ENCODE results near the gene CLDND2.

The CLDND2 gene

DNA sequence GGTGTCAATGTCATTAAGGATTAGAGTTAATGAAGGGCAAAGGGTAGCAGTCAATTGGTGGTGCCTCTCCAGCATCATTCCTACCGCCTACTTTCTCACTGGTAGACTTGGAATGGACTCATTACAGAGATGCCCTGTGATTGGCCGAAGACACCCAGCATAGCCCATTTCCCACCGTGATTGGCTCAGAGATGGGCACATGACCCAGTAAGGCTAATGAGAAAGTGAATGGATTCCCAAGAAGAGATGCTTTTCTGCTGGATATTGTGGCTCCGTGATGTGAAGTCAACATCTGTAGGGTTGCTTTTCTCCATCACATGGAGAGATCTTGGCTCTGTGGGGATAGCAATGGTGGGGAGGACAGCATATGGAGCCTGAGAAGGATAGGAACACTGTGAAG lies 38.4 kb downstream of the CLDND2 start:
- no peak for DNase-seq (ENCODE audit: low read depth)

DNA sequence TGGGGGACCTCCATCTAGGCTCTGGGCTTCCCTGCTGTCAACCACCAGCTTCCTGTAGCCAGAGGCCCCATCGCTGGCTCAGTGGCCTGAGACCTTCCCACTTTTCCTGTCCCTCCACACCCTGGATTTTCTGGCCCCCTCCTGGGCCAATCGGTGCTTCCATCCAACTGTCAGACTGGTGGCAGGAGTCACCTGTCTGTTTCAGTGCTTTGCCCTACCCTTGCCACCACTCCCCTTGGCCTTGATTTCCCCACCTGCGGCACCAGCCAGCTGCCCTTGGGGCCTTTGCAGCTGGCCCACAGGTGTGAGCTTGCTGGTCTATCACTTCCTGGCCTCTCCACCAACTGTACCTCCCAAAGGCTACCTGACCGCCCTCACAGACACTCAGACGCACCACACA lies 39.4 kb downstream of the CLDND2 start:
- no peak for DNase-seq (ENCODE audit: low read depth)

DNA sequence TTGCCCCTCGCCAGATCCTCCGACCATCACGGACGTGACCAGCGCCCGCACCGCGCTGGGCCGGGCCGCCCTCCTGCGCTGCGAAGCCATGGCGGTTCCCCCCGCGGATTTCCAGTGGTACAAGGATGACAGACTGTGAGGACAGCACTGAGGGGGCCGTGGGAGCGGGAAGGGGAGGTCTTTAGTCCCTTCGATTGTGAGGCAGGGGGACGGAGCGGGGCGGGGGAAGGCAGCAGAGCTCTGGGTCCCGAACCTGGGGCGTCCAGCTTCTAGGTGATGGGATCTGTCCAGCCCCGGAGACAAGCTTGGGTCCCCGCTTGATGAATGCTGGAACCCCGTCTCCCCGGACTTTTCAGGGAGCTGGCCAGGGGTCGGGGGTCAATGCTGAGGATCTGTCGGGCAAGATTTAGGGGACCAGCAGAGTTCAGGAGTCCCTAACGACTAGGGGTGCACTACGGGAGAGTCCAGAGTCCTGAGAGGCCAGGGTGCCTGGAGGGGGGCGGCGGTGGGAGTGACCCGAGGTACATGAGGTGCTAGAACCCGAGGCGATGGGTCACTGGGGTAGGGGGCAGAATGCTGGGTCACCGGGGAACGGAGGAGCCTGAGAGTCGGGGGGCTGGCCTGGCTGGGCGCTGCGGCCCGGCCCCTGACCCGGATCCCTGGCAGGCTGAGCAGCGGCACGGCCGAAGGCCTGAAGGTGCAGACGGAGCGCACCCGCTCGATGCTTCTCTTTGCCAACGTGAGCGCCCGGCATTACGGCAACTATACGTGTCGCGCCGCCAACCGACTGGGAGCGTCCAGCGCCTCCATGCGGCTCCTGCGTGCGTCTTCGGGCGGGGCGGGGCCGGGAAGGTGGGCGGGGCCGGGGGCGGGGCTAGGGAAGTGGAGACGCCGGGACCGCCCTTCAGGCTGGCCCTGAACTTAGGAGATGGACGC lies 41.5 kb downstream of the CLDND2 start:
- peak; percentile 57 for DNase-seq (ENCODE audit: low read depth)

DNA sequence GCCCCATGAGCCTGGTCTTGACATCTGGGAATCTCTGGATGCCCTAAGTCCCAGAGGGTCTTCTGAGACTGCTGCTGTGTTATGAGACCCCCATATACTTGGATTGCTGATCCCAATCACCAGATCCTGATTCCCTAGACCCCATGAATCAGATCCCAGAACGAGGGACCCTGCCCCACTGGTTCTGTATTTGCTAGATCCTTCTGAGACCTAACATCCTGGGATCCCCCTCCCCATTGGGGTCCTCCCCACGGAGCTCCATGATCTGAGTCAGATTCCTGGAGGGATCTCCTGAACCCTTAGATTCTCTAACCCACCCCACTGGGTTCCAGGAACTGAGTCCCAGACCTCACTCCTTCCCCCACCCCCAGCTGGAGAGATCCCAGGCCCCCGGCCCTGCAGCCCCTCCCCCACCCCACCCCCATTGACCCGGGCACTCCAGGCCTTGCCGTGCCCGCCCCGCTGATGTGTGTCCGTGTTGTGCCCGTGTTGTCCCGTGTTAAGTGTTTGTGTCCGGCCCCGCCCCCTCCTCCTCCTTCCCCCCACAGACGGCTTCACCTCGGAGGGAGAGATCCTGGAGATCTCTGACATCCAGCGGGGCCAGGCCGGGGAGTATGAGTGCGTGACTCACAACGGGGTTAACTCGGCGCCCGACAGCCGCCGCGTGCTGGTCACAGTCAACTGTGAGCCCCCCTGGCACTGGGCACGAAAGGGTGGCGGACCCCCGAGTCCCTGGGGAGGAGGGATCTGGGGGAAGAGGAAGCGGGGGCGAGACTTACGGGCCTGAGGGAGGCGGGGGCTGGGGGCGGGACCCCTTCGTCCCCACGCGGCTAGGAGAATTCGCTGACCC lies 42.4 kb downstream of the CLDND2 start:
- no peak for DNase-seq (ENCODE audit: low read depth)

DNA sequence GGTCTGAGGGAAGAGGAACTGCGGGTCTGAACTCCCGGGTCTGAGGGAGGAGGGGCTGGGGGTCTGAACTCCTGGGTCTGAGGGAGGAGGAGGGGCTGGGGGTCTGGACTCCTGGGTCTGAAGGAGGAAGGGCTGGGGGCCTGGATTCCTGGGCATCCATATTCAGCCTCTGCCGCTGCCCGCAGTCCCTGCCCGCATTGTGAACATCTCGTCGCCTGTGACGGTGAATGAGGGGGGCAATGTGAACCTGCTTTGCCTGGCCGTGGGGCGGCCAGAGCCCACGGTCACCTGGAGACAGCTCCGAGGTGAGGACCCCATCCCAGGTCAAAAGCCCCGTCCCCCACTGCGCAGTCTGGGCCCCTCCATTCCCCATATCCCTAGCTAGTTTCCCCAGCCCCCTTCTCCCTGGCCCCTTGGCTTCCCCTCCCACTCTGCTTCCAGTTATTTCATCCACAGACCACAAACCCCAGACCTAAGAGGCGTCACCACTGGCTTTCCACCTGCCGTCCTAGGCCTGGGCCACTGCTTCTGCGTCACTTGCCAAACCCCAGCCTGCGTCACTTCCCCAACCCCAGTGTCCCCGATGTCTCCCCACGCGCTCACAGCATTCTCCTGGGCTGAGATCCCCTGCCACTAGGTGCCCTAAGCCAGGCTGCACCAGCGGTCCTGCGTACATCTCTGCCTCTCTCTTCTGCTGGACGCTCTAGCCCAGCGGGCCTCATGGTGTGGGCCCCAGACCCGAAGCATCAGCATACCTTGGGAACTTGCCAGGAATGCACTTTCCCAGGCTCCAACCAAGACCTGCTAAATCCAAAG lies 43.4 kb downstream of the CLDND2 start:
- DNase-seq (ENCODE audit: low read depth), result no peak

DNA sequence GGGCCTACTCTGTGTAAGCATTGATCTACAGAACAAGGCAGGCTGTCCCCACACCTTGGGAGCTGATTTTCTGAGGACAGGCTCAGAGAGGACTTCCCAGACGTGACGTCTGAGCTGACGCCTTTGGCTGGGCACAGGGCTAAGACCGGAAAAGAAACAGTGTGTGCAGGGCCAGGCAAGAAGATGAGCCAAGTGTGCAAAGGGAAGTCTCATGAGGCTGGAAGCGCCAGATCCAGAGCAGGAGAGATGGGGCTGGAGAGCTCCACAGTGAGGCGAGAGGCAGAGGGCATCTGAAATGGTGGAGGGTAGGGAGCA lies 44.7 kb downstream of the CLDND2 start:
- DNase-seq (ENCODE audit: low read depth), result no peak

DNA sequence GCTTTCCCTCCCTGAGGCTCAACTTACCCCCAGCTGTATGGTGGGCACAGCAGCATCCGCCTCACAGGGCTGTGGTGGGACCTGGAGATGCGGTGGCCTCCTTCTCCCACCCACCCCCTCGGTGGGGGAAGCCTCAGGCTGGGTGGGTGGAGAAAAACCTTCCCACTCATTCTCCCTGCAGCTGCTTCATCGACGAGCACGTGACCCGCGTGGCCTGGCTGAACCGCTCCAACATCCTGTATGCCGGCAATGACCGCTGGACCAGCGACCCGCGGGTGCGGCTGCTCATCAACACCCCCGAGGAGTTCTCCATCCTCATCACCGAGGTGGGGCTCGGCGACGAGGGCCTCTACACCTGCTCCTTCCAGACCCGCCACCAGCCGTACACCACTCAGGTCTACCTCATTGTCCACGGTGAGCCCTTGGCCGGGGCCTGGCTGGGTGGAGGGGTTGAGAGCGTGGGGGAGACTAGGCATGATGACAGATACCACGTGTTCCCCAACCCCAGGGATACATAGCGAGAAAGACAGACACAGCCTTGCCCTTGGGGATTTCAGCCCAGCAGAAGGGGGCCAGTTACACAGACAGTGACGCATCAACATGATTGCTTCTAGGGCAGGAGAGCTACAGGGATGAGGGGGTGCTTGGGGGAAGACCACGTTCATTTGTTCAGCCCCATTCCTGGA lies 45.2 kb downstream of the CLDND2 start:
- no peak for DNase-seq (ENCODE audit: low read depth)

DNA sequence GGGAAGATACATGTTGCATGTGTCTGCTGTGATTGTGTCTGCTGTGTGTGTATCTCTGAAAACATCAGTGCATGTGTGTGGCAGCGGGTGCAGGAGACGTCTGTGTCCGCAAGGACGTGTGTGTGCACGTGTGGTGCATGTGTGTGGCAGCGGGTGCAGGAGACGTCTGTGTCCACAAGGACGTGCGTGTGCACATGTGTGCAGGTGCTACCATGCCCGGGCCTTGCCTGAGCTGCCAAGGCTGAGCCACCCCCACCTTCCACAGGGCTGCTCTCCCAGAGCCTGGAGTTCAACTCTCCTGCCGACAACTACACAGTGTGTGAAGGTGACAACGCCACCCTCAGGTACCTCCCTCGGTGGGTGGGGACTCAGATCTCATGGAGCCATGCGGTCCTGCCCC lies 47.0 kb downstream of the CLDND2 start:
- DNase-seq (ENCODE audit: low read depth), result no peak

DNA sequence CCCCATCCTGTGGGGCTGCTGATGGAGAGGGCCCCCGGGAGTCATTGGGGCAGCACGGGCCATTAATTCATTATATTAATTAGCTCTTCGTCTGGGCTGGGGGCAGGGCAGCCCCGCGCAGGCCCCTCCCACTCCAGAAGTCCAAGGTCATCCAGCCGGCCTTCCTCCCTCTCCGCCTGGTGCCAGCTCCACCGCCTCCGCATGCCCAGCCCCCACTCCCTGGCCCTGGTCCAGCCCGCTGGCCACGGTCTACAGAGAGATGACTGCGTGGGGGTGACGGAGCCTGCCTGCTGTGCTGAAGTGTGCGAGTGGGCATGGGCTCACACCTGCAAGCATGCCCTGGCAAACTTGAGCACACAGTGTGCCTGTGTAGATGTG lies 48.5 kb downstream of the CLDND2 start:
- no peak for DNase-seq (ENCODE audit: low read depth)

DNA sequence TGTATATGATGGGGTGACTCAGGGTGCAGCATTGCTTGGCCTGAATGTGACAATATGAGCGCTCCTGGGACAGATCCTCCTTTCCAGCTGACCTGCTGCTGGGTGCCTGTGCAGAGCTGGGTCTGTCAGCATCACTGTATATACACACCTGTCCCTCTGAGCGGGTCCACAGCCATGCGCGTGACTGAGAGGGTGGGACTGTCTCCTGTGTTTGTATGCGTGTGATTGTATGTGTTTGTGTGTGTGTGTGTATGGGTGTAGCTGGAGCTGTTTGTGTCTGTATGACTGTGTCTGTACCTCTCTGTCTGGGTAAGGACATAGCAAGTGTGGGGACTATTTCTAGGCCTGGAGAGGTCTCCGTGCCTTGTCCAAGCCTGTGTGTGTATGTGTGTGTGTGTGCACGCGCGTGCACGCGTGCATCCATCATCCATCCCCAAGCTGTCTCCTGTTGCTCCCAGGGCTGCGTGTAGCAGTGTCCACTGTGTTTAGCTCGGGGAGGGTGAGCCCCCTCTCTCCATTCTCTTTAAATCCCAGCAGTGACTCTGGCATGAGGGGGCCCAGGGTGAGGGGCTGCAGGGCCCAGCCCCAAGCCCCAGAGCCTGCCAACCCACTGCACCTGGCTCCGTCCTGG lies 49.0 kb downstream of the CLDND2 start:
- DNase-seq (ENCODE audit: low read depth), result no peak

DNA sequence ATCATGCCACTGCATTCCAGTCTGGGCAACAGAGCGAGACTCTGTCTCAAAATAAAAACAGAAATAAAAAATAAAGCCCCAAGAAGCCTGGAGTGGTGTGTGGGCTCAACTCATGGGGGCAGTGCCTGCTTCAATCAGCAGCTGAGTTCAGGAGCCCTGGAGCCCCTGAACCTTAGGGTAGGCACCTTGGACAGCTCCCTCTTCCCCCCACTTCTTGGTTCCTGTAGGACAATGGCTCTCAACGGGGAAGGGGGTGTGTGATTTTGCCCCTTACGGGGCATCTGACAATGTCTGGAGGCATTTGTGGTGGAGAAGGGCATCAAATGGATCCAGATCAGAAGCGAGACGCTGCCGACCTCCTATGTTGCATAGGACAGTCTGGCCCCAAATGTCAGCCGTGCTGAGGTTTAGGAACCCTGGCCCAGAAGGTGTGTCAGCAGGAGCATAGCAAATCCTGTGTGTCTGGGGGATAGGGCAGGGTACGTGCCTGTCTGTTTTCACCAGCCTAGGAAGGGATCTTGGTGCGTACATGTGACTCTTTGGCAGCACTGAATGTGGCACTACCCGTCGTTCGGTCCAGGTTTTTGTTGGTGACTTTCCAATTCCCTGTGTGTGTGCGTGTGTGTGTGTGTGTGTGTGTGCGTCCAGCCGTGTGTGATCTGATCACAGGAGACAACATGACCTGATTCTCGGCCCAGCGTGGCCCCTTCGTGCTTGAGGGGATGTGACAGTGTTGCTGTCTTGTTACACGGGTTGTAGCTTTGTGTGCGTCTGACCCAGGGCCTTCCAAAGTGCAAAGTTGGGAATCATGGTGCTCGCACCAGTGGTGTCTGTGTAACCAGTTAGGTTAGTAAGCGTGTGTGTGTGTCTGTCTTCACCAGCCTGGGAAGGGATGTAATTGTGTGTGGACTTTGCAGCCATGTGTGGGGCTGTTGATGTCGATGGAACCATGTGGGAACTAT lies 49.8 kb downstream of the CLDND2 start:
- no peak for DNase-seq (ENCODE audit: low read depth)

DNA sequence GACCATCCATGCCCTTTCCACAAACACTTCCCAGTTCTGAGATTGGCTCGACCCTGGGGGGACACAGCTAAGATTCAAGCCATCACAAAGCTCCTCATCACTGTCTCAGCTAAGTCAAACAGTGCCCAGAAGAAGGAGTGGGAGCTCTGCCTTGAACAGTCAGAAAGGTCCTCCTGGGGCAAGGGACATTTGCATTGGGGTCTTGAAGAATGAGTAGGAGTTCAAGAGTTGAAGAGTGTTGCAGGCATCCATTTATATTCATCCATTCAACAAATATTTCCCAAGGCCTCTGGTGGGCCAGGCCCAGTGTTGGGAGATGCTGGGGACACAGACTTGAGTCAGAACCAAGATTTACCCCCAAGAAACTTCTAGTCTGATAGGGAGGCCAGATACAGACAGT lies 50.8 kb downstream of the CLDND2 start:
- DNase-seq (ENCODE audit: low read depth), result no peak

DNA sequence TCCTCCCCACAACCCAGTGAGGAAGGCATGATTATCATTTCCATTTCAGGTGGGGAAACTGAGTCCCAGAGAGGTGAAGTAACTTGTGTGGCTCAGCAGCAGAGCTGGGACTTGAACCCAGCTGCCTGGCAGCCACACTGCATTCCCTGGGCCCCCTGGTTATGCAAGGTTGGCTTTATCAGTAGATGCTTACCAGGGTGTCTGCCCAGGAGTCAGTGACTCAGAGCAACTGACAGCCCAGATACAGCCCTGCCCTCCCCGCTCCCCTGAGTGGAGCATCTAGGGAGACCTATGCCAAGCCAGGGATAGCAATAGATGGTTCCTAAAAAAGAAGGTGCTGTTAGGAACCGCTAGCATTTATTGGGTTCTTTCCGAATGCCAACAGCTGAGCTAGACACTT lies 51.4 kb downstream of the CLDND2 start:
- DNase-seq (ENCODE audit: low read depth), result no peak
